ENCODE results near the gene PFKFB2.

Gene PFKFB2

GRCh38 chr1:207093944-207094343 is 40.9 kb downstream of the PFKFB2 start:
- no peak for DNase-seq

GRCh38 chr1:207097871-207098324 is 44.8 kb downstream of the PFKFB2 start:
- DNase-seq = no peak

DNA sequence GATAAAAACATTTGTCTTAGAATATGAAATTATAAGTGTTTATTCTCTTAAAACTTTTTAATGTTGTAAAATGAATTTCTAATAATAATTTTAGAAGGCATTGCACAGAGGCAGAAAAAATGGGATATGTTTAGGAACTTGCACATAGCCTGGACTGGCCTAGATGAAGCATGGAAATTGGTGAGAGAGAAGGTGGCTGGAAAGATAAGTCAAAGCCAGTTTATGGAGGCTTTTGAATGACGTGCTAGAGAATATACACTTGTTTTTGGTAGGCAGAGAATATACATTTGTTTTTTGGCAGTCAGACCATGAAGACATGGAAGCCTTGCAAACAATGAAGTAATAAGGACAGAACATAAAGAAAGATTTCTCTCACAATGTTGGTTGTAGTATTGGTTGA is 48.6 kb downstream of the PFKFB2 start:
- DNase-seq = no peak

GRCh38 chr1:207102146-207102545 is 49.1 kb downstream of the PFKFB2 start:
- DNase-seq = no peak

- DNase-seq = no peak
These were observed 49.6 kb downstream of the PFKFB2 start for GRCh38 chr1:207102659-207103058.

GRCh38 chr1:207103892-207104373 is 50.9 kb downstream of the PFKFB2 start, which contains the start of gene C4BPA:
Gene C4BPA, plus strand, starts transcription at chr1:207104233. Its CDS starts 8,793 bp downstream, at chr1:207113026.
- no peak for DNase-seq

DNA sequence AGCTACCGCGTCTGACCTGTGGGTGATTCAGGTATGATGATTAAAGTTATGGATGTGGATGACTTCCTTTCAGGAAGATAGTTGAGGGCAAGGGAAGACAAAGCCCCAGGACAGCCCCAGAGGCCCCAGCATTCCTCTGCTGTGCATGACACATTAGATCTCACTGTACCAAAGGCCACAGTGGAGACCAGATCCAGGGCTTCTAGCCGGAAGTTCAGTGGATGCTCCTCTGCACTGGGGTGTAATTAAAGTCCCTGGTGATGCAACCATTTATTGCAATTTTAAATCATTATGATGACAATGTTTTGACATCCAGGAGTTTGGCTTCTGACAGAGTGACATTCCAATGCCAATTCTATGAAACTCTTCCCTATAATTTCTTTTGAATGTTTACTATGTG is 55.9 kb downstream of the PFKFB2 start:
- no peak for DNase-seq

DNA sequence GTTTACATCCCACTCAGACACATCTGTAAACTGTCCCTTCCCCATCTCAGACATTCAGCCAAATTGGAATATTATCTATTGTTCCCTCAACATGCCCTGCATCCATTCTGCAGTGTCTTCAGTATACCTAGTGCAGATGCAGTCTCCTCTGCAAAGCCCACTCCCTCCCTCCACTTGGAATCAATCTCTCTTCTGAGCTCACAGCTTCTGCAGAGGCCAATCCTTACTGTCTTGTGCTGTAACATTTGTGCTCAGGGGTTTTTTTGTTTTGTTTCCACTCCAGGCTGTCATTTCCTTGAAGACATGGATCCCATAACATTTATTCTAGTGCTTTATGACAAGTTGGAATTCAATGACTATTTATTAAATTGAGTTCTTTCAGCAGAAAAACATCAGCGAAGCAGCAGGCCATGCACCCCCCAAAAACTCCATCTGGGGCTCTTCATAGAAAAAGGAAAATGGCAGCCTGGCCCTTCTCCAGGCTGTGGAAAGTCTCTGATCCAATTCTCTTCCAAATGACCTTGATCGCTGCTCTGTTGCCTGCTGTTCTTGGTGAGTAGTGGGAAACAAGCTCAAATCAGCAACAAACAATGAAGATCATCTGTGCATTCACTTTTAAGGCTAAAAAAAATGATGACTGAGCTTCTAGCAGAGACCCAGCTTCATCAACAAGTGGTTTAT is 59.7 kb downstream of the PFKFB2 start:
- no peak for DNase-seq

GRCh38 chr1:207115269-207115668 is 62.2 kb downstream of the PFKFB2 start:
- no peak for DNase-seq

GRCh38 chr1:207124389-207124788 is 71.3 kb downstream of the PFKFB2 start:
- no peak for DNase-seq

GRCh38 chr1:207128336-207128921 is 75.4 kb downstream of the PFKFB2 start:
- no peak for DNase-seq

DNA sequence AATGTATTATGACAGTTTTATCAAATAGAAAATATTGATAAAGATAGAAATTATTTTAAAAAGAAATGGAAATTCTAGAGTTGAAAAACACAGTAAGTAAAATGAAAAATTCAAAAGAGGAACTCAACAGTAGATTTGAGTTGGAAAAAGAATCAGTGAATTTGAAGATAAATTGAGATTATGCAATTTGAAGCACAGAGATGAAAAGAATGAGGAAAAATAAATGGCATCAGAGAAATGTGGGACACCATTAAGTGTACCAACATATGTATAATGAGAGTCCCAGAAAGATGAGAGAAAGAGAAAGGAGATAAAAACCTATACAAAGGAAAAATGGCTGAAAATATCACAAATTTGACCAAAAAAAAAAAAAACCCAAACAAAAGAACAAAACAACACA is 76.0 kb downstream of the PFKFB2 start:
- no peak for DNase-seq

All from NCI-H774 (cell line).